Ascending aorta (tissue), 2 donors: ENCODE measurements around the gene TTC16. TPM values are rescaled to one million over a fixed set of nuclear protein-coding genes. Genes with fewer than 3 reads are reported as not detected.
"Not testable (repeated sequence)": the region's sequence is repeated elsewhere in the genome, so short reads cannot be mapped to it uniquely, and the experiment has no call there.

Source experiments
- DNase-seq, 2 donors: peaks; one replicate each; pipeline ENCODE4 v3.0.0-alpha.2; 2019; ENCODE audit warnings: low spot score in 2 of 2
- H3K27ac ChIP-seq, 2 donors: fragments of 200-600 bp; sonication (generic); one replicate each; pipeline ENCODE4 v1.5.1; 2016 to 2017; ENCODE audit warnings: mild to moderate bottlenecking in 1 of 2
- H3K27me3 ChIP-seq: fragments of 200-600 bp; sonication (generic); one replicate; pipeline ENCODE4 v1.5.1; 2017
- H3K36me3 ChIP-seq, 2 donors: fragments of 200-600 bp; sonication (generic); one replicate each; pipeline ENCODE4 v1.5.1; 2016
- H3K4me1 ChIP-seq, 2 donors: fragments of 200-600 bp; sonication (generic); one replicate each; pipeline ENCODE4 v1.5.1; 2016 to 2017; ENCODE audit warnings: mild to moderate bottlenecking in 1 of 2
- H3K4me3 ChIP-seq, 2 donors: fragments of 200-600 bp; sonication (generic); one replicate each; pipeline ENCODE4 v1.5.1; 2016 to 2017; ENCODE audit warnings: mild to moderate bottlenecking in 1 of 2
- H3K9me3 ChIP-seq, 2 donors: fragments of 200-600 bp; sonication (generic); one replicate each; pipeline ENCODE4 v1.5.1; 2016
- intact Hi-C: fragments of 100-400 bp; cut with DNase I; formaldehyde crosslinking; loops from one replicate; pipeline ENCODE4 v1.15.1; 2023
- total RNA-seq: library from RNA; depleted of rRNA; stranded (reverse); fragments of >200 nt; gene quantifications from one replicate; pipeline ENCODE4 v1.1.0, GENCODE V29; 2016
- TF ChIP-seq, protein P1 (sequence below), 3 experiments: fragments of 200-600 bp in 2 of 3; fragments of 450-650 bp in 1 of 3; sonication (generic) in 2 of 3; IDR thresholded peaks; one replicate each; pipeline ENCODE4 v1.5.1; 2016 to 2019; ENCODE audit warnings: antibody characterized with exemption in 3 of 3, mild to moderate bottlenecking in 1 of 3, moderate library complexity in 1 of 3

Gene TTC16
- total RNA-seq, 1 donor from 2014 or later = not detected

DNA sequence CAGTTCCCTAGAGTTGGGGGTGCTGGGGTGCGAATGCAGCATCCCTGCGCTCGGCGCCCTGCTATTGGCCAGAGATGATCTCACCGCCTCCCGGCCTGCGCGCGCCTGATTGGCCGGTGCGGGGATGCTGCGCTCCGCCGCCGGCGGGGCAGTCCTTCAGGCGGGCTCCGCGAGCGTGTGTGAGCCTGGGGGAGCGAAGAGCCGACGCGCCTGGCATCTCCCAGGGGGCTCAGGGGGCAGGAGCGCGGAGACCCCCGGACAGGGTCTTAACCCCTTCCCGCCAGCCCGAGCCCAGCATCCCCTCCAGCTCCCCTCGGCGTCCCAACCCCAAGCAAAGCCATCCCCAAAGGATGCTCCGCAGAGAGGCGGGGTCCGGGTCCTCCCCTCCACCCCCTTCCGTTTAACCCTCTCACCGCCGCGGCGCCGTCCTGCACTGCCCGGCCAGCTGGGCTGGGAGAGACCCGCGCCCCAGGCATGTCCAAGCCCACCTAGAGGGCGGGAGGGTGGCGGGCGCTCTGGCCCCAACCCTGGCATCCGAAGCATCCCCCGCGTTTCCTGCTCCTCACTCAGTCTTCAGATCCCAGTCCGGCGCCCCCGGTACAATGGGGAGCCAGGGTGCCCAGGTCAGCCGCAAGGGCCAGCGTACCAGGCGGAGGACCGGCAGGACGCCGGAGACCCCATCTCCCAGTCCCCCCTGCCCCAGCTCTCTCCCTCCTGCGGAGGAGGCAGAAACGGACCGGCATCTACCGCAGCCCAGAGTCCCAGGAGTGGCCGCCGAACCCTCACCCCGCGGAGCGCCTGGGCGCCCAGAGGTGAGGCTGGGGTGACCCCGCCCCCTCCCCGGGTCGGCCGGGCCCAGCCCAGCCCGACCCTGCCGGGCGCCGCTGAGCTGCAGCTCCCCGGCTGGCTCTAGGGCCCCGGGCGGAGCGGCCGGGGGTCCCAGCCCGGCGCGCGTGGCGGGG, 38.5 kb downstream of the TTC16 start:
- H3K27me3 ChIP-seq = peaks cover 6% of the 10 kb centered on the region
- no peak for DNase-seq
- H3K9me3 ChIP-seq = no peaks in the 10 kb centered on the region
- H3K4me3 ChIP-seq = peak overlapping the region in 1 of 2 donors; percentile 33
- H3K36me3 ChIP-seq = no peaks in the 10 kb centered on the region
- H3K27ac ChIP-seq = no peak overlapping the region
- peaks cover 0 to 4% of the 10 kb centered on the region in 2 donors for H3K4me1 ChIP-seq
- intact Hi-C loops = no loop called here
- TF ChIP-seq, protein P1, sequence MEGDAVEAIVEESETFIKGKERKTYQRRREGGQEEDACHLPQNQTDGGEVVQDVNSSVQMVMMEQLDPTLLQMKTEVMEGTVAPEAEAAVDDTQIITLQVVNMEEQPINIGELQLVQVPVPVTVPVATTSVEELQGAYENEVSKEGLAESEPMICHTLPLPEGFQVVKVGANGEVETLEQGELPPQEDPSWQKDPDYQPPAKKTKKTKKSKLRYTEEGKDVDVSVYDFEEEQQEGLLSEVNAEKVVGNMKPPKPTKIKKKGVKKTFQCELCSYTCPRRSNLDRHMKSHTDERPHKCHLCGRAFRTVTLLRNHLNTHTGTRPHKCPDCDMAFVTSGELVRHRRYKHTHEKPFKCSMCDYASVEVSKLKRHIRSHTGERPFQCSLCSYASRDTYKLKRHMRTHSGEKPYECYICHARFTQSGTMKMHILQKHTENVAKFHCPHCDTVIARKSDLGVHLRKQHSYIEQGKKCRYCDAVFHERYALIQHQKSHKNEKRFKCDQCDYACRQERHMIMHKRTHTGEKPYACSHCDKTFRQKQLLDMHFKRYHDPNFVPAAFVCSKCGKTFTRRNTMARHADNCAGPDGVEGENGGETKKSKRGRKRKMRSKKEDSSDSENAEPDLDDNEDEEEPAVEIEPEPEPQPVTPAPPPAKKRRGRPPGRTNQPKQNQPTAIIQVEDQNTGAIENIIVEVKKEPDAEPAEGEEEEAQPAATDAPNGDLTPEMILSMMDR (IDR thresholded peaks at IDR 0.05) = no peak

GRCh38 chr9:127755061-127756060, 39.5 kb downstream of the TTC16 start:
- Histone ChIP-seq H3K27me3 (peaks cover 6% of the 10 kb centered on the region), H3K27ac (no peak overlapping the region), H3K9me3 (no peaks in the 10 kb centered on the region), H3K36me3 (no peaks in the 10 kb centered on the region), H3K4me1 (peaks cover 0 to 4% of the 10 kb centered on the region in 2 donors), H3K4me3 (peak overlapping the region in 1 of 2 donors; percentile 33)
- DNase-seq = no peak
- TF ChIP-seq, protein P1 (IDR thresholded peaks at IDR 0.05) = no peak
- intact Hi-C loops = no loop called here

DNA sequence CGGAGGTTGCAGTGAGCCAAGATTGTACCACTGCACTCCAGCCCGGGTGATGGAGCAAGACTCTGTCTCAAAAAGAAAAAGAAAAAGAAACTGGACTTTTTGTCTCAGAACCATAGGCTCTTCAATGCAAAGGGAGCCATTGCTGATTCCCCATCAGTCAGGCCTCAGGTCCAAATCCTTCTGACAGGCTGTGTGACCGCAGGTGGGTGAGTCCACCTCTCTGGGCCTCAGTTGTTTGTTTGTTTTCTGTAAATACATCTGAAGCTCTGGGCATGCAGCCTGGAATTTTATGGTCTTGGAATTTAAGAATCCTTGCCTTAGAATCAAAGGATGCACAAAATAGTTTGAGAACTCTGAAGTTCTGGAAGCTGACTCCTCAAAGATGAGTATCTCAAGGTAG, 40.4 kb downstream of the TTC16 start:
- intact Hi-C loops = no loop called here
- TF ChIP-seq, protein P1 (IDR thresholded peaks at IDR 0.05) = no peak

DNA sequence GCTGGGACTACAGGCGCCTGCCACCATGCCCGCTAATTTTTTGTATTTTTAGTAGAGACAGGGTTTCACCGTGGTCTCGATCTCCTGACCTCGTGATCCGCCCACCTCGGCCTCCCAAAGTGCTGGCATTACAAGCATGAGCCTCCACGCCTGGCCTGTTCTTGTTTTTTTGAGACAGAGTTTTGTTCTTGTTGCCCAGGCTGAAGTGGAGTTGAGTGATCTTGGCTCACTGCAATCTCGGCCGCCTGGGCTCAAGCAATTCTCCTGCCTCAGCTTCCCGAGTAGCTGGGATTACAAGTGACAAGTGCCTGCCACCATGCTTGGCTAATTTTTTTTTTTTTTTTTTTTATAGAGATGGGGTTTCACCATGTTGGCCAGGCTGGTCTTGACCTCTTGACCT, 40.9 kb downstream of the TTC16 start:
- not testable (repeated sequence) for H3K27me3 ChIP-seq

More for the DNA sequence above, 40.4 kb downstream of the TTC16 start:
- peaks cover 0 to 4% of the 10 kb centered on the region in 2 donors for H3K4me1 ChIP-seq
- H3K4me3 ChIP-seq = no peak overlapping the region
- no peaks in the 10 kb centered on the region for H3K36me3 ChIP-seq
- no peaks in the 10 kb centered on the region for H3K9me3 ChIP-seq
- peaks cover 6% of the 10 kb centered on the region for H3K27me3 ChIP-seq
- no peak for DNase-seq
- no peak overlapping the region for H3K27ac ChIP-seq

DNA sequence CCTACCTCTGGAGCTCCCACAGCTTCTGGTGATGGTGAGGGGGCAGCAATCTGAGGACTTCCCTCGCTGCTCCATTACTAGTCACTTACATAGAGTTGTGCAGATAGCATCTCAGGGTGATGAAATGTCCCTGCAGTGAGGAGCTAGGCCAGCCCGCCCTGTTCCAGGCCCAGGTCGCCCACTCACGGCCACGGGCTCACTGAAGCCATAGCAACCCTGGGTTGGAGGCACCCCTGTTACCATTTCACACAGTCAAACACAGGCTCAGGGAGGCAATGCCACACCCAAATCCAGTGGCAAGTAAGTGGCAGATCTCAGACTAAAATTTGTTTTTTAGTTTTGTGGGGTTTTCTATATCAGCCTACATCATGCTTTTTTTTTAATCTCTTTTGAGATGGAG, 43.0 kb downstream of the TTC16 start:
- Histone ChIP-seq H3K27ac (no peak overlapping the region), H3K4me3 (no peak overlapping the region), H3K4me1 (peaks cover 0 to 4% of the 10 kb centered on the region in 2 donors), H3K36me3 (no peaks in the 10 kb centered on the region), H3K27me3 (peaks cover 6% of the 10 kb centered on the region), H3K9me3 (no peaks in the 10 kb centered on the region)
- intact Hi-C loops = no loop called here
- TF ChIP-seq, protein P1 (IDR thresholded peaks at IDR 0.05) = no peak
- no peak for DNase-seq

More for the DNA sequence above, 40.9 kb downstream of the TTC16 start:
- H3K4me3 ChIP-seq, H3K27ac ChIP-seq, DNase-seq, H3K4me1 ChIP-seq, H3K36me3 ChIP-seq, H3K9me3 ChIP-seq, intact Hi-C loops: not testable (repeated sequence)
